NCI-H460 (cell line): ENCODE measurements around the gene GMEB2. TPM values are rescaled to one million over a fixed set of nuclear protein-coding genes. Genes with fewer than 3 reads are reported as not detected.

Source experiments
- DNase-seq: peaks from one replicate; pipeline ENCODE4 v3.0.0-alpha.2; 2016; ENCODE audit warnings: low read depth; ENCODE audit errors: extremely low read depth
- total RNA-seq: library from RNA; depleted of rRNA; stranded (reverse); fragments of >200 nt; shearing (Covaris generic); gene quantifications from 2 replicates; pipeline ENCODE4 v1.2.3, GENCODE V29; 2014

GMEB2 gene
- total RNA-seq, 1 experiment from 2014 or later, result 13.1 TPM

DNA sequence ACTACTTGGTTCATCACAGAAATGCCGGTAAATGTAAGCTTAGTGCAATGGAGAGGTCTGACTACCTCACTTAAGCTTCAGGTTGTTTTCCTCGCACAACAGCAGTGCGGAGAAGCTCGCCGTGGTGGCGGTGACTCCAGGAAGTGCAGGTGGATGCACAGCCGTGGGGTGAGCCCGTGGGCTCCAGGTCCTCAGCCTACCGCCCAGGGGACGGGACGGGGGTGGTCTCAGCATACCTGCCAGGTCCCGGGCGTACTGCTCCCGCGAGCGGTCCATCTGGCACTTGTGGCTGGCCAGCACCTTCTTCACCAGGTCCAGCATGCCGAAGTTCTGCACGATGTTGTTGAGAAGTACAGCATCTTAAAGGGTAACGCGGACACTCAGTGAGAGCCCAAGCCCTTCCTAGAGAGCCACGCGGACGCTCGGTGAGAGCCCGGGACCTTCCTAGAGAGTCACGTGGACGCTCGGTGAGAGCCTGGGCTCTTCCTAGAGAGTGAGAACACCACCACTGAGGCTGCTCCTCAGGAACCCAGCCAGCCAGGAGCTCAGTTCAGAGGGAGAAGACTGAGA lies 35.0 kb downstream of the GMEB2 start:
- no peak for DNase-seq

DNA sequence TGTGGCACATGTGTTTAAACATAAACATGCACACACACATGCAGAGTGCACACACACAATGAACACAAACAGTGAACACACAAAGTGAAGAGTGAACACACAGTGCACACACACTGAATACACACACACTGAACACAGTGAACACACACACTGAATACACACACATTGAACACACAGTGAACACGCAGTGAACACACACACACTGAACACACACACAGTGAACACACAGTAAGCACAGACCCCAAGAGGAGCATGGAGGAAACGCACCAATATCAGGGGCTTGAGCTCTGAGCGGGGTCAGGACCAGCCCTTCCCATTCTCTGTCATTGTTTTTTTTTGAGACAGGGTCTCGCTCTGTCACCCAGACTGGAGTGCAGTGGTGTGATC lies 35.8 kb downstream of the GMEB2 start:
- no peak for DNase-seq

DNA sequence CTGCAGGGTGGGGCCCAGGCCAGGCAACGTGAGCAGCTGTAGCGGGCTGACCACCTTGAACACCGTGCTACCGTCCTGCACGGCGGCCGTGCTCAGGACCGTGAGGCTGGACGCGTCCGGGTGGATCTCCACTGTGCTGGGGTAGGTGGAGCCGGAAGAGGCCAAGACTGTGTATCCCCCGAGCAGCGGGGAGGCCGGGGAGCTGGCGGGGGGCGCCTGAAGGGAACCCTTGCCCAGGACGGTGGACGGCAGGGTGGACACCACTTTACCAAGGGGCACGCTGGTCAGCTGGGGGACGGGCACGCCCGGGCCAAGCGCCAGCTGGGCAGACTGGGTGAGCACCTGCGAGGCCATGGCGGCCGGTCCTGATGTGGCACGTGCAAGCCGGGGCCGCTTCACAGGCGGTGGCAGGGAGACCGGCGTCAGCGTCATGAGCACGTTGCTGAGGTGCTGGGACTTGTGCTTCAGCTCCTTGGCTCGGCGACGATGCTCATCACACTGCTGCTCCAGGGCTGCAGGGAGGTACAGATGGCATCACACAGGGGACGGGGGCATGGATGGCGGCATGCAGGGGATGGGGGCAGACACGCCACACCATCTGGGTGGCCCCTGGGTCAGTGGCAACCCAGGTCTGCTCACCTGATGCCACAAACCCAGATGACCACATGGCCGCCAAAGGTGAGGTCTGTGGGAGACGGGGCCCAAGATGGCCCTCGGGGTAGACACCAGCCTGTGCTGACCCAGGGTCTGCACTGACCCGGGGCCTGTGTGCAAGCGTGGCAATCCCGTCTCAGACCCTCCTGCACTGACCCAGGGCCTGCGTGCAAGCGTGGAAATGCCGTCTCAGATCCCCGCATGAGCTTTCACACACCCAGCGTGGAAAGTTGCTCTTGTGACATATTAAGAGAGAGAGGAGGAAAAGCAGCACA lies 36.4 kb downstream of the GMEB2 start:
- no peak for DNase-seq

DNA sequence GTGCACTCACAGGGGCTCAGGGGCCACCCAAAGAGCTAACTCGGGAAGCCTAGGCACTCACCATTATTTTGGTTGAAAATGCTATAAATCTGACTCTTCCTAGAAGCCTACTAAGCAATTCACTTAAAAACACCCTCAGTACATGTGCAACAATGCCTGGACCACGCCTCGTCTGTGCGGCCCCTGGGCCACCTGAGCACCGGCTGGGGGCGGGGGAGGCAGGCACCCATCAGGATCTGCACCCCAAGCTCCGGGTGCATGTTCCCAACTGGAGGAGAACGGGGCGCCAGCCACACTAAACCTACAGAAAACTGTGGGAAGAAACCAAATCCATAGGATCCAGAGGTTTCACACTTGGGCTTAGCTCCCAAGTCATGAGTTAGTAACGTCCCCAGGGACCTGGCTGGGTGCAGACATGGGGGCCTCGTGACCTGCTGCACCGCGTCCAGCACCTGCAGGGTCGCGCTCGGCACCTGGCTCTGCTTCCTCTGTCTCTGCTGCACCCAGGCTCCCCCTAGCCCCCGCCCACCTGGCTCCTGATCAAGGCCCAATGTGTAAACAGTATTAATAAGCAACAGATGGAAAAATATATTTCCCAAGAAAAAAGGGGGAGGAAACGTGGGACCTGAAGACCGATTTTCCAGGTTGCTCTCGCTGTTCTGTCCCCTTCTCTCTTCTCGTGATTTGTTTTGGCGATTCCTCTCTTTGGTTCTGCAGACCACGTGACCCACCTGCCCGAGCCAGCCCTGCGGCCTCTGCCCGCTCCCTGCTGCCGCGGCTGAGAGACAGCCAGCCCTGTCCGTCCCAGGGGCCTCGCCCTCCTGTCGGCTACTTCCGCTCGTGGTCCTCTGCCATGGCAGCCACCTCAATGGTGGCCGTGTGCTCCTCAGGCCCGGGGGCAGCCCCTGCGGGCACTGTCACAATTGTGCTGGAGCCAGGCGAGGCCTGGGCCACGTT lies 37.4 kb downstream of the GMEB2 start:
- DNase-seq, result no peak

DNA sequence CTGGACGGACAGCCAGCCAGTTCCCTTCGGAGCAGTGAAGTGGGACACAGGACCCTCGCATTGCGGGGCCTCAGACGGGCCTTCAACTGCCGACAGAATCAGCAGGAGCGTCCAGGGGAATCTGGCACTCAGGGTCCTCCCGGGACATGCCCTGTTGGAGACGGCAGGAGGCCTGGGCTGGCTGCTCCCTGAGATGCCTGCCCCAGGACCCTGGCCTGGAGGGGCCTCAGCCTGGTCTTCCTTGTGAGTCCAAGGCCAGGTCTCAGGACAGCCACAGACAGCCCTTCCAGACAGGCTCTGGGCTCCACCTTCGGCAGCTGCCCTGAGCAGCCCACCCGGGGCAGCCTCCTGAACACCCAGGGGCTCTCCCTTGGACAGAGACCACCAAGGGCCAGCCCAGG lies 38.3 kb downstream of the GMEB2 start:
- no peak for DNase-seq

DNA sequence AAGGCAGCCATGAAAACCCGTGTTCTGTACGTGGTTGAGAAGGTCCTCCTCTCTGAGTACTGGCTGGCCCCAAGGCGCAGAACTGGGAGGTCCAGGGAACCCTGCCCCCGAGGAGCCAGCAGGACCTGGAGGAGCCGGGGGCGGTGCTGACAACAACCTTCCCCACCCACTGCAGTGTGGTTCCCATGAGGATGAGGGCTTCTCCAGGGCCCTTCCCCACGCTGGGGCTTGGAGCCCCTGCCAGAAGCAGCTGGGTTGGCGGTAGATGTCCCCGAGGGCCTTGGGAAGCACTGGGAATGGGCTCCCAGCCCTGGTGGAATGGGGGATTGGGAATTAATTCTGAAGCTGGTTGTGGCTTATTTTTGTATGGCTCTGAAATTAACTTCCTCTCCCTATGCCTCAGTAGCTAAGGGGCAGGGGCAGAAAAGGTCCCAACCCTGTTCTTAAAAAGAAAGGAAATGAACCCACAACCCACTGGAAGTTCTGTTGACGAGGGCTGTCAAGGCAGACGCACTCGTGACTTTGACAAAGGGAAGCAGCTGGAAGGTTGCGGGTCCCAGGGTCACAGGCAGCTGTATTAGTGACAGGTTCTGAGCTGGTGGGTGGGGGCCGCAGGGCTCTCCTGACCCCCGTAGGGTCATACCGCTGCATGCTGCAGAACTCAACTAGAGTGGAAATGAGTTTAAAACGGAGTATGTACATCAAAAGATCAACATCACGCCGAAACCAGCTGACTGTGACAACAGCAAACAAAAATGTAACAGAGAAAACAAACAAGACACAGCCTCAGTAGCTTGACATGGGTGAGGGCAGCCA lies 38.9 kb downstream of the GMEB2 start:
- no peak for DNase-seq

DNA sequence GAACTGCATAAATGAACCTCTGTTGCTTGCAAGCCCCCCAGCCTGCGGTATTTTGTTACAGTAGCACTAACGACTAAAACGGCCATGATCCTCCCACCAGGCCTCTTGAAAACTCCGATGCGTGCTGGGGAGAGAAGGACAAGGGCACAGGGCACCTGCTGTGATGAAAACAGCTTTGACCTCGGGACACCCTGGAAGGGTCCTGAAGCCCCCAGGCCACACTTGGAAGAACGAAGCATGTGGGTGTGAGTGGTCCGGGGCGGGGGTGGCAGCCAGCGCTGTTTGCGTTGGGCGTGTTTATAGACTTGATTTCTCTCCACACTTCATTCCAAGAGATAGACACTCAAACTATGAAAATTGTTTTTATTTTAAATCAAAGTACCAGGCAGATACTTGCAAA lies 39.6 kb downstream of the GMEB2 start:
- no peak for DNase-seq

DNA sequence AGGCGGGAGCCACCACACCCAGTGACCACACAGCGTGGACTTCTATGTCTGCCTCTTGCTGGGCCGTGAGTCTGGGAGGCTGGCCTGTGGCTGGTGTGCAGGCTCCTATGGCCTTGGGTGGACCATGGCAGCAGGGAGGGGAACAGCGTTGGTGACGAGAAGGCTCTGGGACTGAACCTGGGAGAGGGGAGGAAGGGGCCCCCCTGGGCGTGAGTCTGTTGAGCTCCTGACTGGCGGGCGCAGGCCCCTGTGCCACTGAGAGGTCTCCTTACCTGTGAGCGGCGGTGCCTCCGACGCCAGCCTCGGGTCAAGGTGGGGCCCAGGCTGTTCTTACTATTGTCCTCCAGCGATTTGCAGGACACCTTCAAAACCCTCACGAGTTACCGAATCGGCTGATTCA lies 40.1 kb downstream of the GMEB2 start:
- no peak for DNase-seq

DNA sequence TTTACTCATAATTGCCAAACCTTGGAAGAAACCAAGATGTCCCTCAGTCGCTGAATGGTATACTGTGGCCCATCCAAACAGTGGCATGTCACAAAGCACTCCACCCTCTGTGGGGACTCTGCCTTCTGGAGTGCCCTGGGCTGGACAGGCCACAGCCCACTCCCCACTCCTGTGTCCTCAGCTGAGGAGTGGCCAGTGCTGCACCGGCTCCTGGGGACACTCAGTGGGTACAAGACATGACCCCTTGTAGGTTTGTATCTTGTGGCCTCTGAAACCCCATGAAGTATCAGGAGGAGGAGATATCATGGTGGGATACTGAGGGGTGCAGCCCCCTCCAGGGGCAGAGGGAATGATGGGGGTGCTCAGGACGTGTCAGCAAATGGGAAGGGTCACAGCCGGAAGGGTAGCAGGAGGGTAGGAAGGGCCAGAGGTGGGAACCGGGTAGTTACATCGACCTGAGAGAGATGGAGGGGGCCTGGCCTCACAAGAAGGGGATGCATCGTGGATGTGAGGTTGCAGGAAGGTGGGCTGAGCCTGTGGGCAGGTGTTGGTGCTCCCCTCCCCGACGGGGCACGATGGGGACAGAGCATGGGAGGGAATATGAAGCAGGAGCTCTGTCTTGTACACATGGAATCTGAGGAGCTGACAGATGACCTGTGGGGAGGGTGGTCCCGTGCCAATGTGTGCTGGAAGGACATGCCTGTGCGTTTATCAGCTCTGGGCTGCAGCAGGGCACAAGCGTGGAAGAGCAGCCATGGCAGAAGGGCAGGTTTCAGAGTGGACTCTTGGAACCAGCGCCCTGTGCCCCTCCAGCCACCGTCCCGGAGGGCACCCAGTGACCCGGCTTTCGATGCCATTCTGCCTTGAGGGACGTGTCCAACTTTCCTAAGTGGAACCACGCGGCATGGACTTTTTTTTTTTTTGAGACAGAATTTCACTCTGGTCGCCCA lies 41.0 kb downstream of the GMEB2 start:
- DNase-seq, result no peak

DNA sequence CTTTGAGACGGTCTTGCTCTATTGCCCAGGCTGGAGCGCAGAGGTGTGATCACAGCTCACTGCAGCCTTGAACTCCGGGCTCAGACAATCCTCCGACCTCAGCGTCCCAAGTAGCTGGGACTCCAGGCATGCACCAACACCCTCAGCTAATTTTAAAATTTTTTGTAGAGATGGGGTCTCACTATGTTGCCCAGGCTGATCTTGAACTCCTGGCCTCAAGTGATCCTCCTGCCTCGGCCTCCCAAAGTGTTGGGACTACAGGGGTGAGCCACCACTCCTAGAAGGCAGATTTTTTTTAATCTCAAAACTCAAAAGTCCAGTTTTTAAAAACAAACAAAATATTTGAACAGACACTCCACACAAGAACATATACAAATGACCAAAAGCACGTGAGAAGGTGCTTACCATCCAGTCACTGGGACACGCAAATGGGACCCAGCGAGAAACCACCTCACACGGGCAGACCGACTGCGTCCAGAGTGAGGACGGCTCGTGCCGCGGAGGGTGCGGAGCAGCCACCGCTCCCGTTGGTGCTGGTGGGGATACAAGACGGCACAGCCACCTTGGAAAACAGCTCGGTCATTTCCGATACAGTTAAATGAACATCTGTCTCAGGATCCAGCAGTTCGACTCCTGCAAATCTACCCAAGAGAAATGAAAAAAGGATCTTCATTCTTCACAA lies 44.4 kb downstream of the GMEB2 start:
- no peak for DNase-seq

DNA sequence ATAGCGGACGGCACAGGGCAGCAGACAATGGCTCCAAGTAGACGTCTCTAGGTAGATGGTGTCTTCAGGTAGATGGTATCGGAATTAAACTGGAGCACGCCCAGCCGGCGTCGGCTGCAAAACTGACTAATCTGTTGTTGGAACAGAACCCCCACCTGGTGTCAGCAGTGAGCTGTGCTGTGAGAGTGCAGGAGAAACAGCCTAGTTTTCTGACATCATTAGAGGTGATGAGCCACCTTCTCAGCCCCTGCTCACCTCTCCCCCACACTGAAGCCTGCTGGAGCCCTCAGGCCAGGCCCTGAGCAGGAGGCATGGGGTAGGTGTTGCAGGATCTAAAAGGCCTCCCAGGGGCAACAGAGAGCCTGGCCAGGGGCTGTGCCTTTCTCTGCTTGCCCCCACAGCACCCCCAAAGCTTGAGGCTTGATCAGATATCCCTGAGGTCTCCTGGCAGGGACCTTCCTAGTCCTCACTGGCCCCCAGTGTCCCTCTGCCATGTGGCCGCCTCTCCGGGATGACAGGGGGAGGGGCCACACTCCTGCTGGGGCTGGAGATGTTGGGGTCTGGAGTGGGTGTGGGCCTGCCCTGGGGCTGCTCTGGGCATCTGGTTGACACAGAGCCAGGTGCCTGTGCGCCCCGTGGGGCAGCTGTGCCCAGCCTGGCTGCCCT lies 46.0 kb downstream of the GMEB2 start:
- no peak for DNase-seq

DNA sequence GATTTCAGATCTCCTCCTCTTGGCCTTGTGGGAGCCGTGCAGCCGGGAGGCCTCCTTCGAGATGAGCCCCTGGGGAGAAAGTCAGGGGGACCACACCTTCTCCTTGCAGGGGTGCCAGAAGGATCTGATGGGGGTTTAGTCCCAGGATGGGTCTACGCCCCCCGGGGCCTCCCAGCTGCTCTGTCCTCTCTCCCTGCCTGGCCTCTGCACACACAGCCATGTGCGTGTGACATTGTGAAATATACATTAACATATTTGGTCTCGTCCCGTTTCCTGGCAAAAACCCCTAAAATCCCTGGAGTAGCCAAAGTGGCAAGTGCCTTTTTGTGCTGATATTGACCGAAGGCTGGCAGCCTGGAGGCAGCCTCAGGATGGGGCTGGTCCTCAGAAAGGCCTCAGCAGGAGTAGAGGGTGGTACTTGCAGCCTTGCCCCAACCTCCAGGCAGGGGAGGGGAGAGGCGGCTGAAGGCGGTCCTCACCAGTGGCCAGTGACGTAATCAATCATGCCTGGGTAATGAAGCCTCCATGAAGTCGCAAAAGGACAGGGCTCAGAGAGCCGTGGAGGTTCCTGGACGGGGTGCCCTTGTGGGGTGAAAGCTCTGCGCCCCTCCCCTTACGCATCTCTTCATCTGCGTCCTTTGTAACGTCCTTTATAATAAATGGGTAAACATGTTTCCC lies 47.7 kb downstream of the GMEB2 start:
- no peak for DNase-seq

DNA sequence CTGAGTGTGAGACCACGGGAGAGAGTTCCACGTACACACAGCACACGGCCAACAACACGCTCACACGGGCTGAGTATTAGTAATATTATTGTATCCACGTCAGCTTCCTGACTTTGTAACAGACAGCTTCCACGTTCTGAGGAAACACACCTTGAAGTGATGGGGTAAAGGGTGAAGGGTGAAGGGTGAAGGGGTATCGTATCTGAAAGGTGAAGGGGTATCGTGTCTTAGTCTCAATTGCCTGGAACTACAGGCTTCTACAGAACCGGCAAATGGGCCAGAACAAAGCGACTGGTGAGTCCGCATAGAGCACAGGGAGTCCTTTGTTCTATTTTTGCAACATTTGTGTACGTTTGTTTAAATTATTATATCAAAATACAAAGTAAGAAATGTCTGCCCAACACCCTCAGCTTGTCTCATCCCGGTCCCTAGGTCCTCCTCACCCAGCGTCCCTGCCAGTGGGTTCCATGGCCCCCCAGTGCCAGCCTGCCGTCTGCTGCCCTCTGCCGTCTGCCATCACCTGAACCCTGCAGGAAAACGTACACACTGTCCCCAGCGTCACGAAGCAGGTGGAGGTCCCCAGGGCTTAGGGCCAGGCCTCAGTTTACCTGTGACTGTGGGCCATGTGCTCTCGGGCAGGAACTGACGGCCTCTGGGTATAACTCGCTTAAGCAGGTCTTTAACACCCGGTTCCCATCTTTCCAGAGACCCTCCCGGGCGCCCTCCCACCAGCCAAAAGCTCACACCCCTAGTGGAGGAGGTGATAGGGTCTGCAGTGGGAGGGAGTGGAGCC lies 48.5 kb downstream of the GMEB2 start:
- no peak for DNase-seq

DNA sequence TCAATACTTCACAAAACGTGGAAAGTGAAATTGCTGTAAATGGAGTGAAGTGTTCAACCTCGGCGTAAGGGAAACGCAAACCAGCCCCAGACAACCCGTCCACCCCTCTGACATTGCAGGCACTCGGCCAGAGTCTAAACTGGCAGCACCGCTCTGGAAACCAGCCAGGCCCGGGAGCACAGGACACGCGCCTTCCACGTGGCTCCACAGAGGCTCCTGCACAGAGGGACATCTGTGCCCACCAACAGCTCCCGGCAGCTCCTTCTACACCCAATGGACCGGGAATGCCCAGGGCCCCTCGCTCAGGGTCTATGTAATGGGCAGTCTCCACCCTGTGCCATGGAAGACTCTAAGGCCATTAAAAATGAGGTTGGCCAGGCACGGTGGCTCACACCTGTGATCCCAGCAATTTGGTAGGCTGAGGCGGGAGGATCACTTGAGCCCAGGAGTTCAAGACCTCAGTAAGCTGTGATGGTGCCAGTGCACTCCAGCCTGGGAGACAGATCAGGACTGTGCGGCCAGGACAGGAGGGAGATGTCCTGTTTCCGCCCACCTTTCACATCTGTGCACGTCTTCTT lies 49.5 kb downstream of the GMEB2 start:
- no peak for DNase-seq

DNA sequence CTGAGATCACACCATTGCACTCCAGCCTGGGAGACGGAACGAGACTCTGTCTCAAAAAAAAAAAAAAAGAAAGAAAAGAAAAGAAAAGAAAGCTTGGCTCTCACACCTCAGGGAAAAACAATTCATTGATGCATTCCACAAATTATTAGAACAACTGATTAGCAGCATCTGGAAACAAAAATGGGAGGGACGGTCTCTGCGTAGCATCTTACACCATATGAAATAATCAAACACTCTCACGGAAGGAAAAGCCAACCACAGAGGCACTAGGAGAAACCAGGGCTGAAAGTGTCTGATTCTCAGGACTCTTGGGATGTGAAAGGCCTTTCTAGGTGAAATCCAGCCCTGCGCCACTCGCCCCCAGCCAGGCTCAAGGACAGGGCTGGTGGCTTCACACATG lies 50.6 kb downstream of the GMEB2 start:
- DNase-seq, result no peak
